Measurements from ENCODE around the gene NAA30.

Gene NAA30

GRCh38 chr14:57400556-57401494 lies 10.4 kb downstream of the NAA30 start:
- no peak for DNase-seq

GRCh38 chr14:57401501-57401900 lies 11.1 kb downstream of the NAA30 start:
- DNase-seq, result no peak

DNA sequence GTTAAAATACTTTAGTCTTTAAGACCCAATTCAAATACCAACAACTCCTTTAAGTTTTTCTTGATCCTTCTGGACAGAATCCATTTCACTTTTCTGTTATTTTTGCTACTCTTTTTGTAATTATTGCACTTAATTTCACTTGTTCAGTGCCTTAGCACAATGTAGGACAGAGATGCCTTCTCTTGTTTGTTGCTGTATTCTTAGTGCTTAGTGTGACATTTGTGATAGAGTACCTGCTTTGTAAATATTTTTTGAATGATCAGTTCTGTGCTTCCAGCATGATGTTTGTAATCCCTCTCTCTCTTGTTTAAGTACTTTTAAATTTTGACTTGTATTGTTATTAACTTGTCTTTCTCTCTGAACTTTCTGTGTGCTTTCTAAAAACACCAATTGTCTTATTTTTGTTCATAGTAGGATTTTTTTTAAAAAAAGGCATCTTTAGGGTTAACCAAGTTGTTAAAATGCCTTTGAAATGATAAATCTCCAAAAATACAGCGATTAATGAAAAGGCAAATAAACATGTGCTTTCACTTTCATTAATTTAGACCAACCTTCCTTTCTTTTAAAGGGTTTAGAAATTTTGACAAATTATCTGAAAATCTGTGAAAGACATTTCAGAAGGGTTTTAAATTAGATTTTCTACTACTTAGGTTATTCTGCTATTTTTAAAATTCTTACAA lies 11.9 kb downstream of the NAA30 start:
- no peak for DNase-seq

DNA sequence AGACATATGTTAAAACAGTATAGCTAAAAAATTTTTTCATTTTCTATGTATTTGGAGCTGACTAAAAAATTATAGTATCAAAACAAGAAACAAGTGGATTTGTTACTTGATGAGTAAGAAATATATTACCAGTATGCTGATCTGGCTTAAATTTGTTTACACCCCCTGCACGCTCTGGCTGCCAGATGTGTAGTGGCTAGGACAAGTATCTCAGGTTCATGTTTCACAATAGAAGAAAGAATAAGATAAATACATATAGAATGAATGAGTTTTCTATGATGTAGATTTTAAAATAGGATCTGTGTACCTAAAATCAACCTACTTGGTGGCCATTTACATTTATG lies 13.1 kb downstream of the NAA30 start:
- DNase-seq, result no peak

GRCh38 chr14:57405562-57405961 lies 15.2 kb downstream of the NAA30 start:
- no peak for DNase-seq

- DNase-seq, result no peak
Observed at GRCh38 chr14:57408037-57408436, 17.7 kb downstream of the NAA30 start.

DNA sequence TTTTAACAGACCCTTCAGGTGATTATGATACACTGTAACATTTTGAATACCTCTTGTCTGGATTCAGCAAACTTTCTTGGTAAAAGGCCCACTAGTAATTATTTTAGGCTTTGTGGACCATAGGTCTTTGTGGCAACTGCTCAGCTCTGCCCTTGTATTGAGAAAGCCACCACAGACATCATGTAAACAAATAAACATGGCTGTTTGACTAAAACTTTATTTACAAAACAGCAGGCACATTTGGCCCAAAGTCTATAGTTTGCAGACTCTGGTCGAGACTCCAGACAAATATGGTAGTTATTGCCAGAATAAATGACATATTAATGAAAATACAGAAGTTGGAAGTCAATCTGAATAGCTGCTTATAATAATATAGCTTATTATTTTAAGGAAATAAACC lies 18.2 kb downstream of the NAA30 start:
- no peak for DNase-seq

DNA sequence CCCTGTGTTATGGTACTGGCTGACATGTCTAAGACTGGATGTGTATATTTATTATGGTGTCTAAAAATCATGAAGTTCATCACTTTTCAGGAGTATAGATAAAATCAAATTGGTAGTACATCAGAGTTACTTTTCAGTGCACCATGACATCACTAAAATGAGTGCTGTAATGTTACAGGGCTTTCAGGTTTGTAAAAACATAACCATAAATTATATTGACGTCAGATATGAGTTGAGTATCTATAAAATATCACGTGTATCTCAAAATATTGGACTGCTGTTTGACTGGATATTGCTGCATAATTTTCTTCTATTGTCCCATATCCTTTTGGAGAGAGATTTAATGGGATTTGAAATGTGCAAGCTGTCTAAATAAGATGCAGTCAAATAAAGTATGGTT lies 22.0 kb downstream of the NAA30 start:
- no peak for DNase-seq

GRCh38 chr14:57413849-57414248 lies 23.5 kb downstream of the NAA30 start:
- no peak for DNase-seq

DNA sequence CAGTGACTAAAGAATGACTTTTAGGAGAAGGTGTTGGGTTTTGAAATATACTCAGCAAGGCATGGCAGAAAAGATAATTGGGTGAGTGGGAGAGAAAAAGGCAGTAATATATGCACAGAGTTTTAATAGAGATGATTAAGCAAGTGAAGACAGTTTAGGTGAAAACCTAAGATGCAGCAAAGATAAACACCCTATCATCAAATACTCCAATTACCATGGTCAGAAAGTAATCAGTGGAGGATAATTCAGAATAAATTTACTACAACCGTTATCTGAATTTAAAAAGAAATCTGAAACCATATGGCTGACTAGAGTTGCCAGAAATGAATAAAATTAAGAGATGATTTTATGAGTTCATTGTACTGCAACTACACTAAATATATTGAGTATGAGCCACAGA lies 26.8 kb downstream of the NAA30 start:
- no peak for DNase-seq

DNA sequence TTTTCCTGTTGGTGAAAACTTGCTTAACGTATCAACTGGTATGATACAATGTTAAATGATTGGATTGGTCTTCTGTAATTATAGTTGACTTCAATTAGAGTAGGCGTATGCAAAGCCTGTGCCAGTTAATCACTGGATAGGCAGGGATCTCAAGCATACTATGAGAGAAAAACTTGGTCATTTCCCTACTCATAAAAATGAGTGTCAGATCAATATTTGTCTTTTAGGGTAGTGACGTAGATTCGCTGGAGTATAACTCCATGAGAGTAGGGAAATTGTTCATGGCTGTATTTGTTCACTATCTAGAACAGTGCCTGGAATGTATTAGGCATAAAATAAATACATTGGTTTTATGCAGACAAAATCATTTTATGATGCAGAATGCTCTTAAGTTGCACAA lies 28.6 kb downstream of the NAA30 start:
- DNase-seq, result no peak

DNA sequence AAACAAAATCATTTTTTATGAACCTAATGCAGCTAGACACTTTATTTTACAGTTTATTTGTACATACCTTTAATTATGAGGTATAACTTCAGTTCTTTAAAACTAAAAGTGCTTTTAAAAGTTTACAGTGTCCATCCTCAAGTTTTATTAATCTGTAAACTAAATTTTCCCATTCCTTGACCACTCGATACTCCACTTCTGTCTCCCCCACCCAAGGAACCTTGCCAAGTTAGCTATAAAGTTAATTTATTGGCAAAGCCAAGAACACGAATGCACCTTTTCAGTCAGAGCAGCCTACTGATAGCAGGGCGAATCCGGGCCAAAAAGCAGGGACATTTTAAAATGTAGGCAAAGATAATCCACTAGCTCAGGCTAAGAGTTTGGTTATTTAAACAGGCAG lies 29.6 kb downstream of the NAA30 start:
- no peak for DNase-seq

- no peak for DNase-seq
Observed at GRCh38 chr14:57420986-57421385, 30.6 kb downstream of the NAA30 start.

DNA sequence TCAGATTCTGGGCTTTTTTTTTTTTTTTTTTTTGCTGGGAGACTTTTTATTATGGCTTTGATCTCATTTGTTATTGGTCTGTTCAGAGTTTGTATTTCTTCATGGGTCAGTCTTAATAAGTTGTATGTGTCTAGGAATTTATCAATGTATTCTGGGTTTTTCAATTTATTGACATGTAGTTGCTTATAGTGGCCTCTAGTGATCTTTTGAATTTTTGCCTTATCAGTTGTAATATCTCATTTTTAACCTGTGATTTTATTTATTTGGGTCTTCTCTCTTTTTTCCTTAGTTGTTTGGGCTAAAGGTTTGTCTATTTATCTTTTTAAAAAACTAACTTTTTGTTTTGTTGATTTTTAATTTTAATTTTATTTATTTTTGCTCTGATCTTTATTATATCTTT lies 45.5 kb downstream of the NAA30 start:
- no peak for DNase-seq

GRCh38 chr14:57461777-57462320 lies 71.5 kb downstream of the NAA30 start:
- DNase-seq, result no peak

DNA sequence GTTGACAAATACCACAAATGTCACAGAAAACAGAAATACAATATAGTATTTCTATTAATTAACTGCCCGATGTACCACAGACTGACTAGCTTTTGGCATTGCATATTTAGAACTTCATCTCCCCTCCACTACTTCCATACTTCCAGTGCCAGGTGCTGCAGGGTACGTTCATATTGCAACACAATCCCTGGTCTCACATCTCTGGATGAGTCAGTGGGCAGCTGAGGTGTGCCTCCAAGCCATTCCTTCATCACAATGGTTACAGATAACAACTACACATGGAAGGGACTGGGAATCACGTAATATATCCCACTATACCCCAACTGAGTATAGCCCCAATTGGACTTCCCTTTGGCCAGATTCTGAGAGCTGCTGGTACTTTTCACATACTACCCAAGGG lies 72.2 kb downstream of the NAA30 start:
- DNase-seq, result no peak

DNA sequence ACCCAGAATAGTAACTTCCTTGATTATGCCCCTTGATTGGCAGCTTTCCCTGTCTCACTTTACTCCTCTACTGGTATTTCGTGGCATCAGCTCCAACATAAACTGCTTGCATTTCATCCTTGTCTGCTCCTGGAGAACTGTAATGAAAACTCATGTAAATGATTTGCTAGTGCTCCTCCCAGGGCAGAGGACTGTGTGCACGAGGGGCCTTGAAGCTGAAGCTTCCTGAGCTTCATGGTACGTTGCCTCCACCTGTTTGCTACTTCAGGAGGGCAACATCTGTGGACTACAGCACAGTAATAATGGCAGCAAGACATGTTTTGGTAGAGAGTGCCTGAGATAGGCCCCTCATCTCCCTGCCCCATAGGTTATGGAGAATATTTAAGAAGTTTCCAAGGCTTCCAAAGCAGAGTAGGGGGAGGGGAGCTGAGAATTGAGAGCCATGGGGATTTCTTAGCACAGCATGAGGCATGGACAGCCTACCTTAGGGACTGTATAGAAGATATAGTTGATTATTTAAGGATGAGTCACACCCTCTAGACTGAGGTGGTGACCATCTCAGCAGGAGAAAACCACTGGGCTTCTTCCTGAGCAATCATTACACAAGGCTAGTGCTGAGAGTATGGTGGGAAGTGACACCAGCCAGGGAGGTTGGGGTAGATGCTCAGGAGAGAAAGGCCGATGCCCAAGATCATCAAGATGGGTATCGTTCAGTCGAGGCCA lies 73.8 kb downstream of the NAA30 start:
- no peak for DNase-seq

Measured in CD4-positive, alpha-beta T cell treated with Interleukin-12 subunit alpha and Interleukin-12 subunit beta, for 1 hour (primary cell).